MM.1S (cell line): ENCODE measurements around the gene CLN6.

ENCODE experiments used
- EZH2 ChIP-seq: fragments of 300-600 bp; sonication (generic); optimal IDR thresholded peaks from 2 replicates; pipeline ENCODE3; 2017; ENCODE audit warnings: low read depth, mild to moderate bottlenecking, antibody characterized with exemption, low read length, mixed read lengths
- TF ChIP-seq, protein P1 (sequence below): fragments of 300-600 bp; sonication (generic); IDR thresholded peaks from 2 replicates; pipeline ENCODE4 v1.5.1; 2016; ENCODE audit warnings: antibody characterized with exemption, low read length, mixed read lengths

DNA sequence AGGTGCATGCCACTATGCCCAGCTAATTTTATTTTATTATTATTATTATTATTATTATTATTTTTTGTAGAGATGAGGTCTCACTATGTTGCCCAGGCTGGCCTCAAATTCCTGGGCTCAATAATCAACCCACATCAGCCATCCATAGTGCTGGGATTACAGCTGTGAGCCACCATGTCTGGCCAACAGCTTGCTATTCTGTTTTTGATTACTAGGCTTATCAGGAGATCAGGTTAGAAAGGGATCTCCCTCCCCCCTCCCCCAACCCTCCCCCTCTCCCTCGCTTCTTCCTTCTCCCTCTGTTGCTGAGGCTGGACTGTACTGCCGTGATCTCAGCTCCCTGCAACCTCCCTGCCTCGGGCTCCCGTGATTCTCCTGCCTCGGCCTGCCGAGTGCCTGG is 8.6 kb downstream of the CLN6 start:
- TF ChIP-seq, protein P1, sequence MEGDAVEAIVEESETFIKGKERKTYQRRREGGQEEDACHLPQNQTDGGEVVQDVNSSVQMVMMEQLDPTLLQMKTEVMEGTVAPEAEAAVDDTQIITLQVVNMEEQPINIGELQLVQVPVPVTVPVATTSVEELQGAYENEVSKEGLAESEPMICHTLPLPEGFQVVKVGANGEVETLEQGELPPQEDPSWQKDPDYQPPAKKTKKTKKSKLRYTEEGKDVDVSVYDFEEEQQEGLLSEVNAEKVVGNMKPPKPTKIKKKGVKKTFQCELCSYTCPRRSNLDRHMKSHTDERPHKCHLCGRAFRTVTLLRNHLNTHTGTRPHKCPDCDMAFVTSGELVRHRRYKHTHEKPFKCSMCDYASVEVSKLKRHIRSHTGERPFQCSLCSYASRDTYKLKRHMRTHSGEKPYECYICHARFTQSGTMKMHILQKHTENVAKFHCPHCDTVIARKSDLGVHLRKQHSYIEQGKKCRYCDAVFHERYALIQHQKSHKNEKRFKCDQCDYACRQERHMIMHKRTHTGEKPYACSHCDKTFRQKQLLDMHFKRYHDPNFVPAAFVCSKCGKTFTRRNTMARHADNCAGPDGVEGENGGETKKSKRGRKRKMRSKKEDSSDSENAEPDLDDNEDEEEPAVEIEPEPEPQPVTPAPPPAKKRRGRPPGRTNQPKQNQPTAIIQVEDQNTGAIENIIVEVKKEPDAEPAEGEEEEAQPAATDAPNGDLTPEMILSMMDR, result no peak
- TF ChIP-seq EZH2, result no peak
